Measurements from ENCODE around the gene CSPG4. TPM values are rescaled to one million over a fixed set of nuclear protein-coding genes. Genes with fewer than 3 reads are reported as not detected.
"Not testable (repeated sequence)": the region's sequence is repeated elsewhere in the genome, so short reads cannot be mapped to it uniquely, and the experiment has no call there.

Gene CSPG4
- polyA plus RNA-seq, 1 donor (not counting 4 experiments of a cell fraction or from before 2014, with no cell fraction given): 0.67 TPM

GRCh38 chr15:75705854-75706681 lies 6.6 kb downstream of the CSPG4 start:
- no peak for DNase-seq (ENCODE audit: low read depth, low spot score)
- dilution Hi-C loops (cut with MboI; ENCODE audit: extremely low pct_ligation_motif_present, low sequenced_read_pairs): no loop called here
- peak; percentile 34 for FAIRE-seq

GRCh38 chr15:75705375-75705774 lies 7.3 kb downstream of the CSPG4 start:
- H3K79me2 ChIP-seq (ENCODE audit: control insufficient read depth, insufficient read depth, low read length); H2AFZ ChIP-seq (ENCODE audit: control insufficient read depth, low read length); H3K9ac ChIP-seq (ENCODE audit: control insufficient read depth, extremely low read depth, insufficient read depth, low read length); FAIRE-seq; H3K9me3 ChIP-seq (ENCODE audit: control insufficient read depth, low read depth, low read length); H3K27me3 ChIP-seq (ENCODE audit: control insufficient read depth, extremely low read depth, insufficient read depth, low read length); H3K4me2 ChIP-seq (ENCODE audit: control insufficient read depth, extremely low read depth, insufficient read depth, low read depth, low read length); H3K9me1 ChIP-seq (ENCODE audit: control insufficient read depth, extremely low read depth, insufficient read depth, low read length); H4K20me1 ChIP-seq (ENCODE audit: control insufficient read depth, extremely low read depth, insufficient read depth, low read length); H3K36me3 ChIP-seq (ENCODE audit: control insufficient read depth in 2 of 2, extremely low read depth in 1 of 2, insufficient read depth in 2 of 2, low read length in 2 of 2); dilution Hi-C loops (cut with MboI; ENCODE audit: extremely low pct_ligation_motif_present, low sequenced_read_pairs); H3K27ac ChIP-seq (ENCODE audit: control insufficient read depth, insufficient read depth, low read length); DNase-seq (ENCODE audit: low read depth, low spot score); H3K4me3 ChIP-seq (ENCODE audit: control insufficient read depth in 2 of 3, extremely low read depth in 1 of 3, insufficient read depth in 2 of 3, low read depth in 1 of 3, low read length in 3 of 3): not testable (repeated sequence)
- H3K4me1 ChIP-seq (ENCODE audit: control insufficient read depth, extremely low read depth, insufficient read depth, low read length): peaks cover 14% of the 10 kb centered on the region

More at GRCh38 chr15:75705854-75706681, 6.6 kb downstream of the CSPG4 start:
- no peak for TF ChIP-seq EZH2 (IDR thresholded peaks at IDR 0.05; ENCODE audit: low read length)
- TF ChIP-seq CTCF (optimal IDR thresholded peaks at IDR 0.05 in 1 of 3, IDR thresholded peaks at IDR 0.05 in 1 of 3, conservative IDR thresholded peaks at IDR 0.05 in 1 of 3; ENCODE audit: extremely low read depth in 1 of 3, insufficient read depth in 2 of 3, low read length in 3 of 3): no peak
- Histone ChIP-seq H3K9ac (ENCODE audit: control insufficient read depth, extremely low read depth, insufficient read depth, low read length) (no peak overlapping the region), H2AFZ (ENCODE audit: control insufficient read depth, low read length) (no peak overlapping the region), H3K4me1 (ENCODE audit: control insufficient read depth, extremely low read depth, insufficient read depth, low read length) (peaks cover 7% of the 10 kb centered on the region), H3K9me1 (ENCODE audit: control insufficient read depth, extremely low read depth, insufficient read depth, low read length) (no peaks in the 10 kb centered on the region), H3K79me2 (ENCODE audit: control insufficient read depth, insufficient read depth, low read length) (no peaks in the 10 kb centered on the region), H4K20me1 (ENCODE audit: control insufficient read depth, extremely low read depth, insufficient read depth, low read length) (no peaks in the 10 kb centered on the region), H3K4me3 (ENCODE audit: control insufficient read depth in 2 of 3, extremely low read depth in 1 of 3, insufficient read depth in 2 of 3, low read depth in 1 of 3, low read length in 3 of 3) (no peak overlapping the region), H3K9me3 (ENCODE audit: control insufficient read depth, low read depth, low read length) (no peaks in the 10 kb centered on the region), H3K27me3 (ENCODE audit: control insufficient read depth, extremely low read depth, insufficient read depth, low read length) (no peaks in the 10 kb centered on the region), H3K27ac (ENCODE audit: control insufficient read depth, insufficient read depth, low read length) (no peak overlapping the region), H3K4me2 (ENCODE audit: control insufficient read depth, extremely low read depth, insufficient read depth, low read depth, low read length) (no peak overlapping the region), H3K36me3 (ENCODE audit: control insufficient read depth in 2 of 2, extremely low read depth in 1 of 2, insufficient read depth in 2 of 2, low read length in 2 of 2) (no peaks in the 10 kb centered on the region)
